ENCODE data around the gene COL4A2.

Gene COL4A2

DNA sequence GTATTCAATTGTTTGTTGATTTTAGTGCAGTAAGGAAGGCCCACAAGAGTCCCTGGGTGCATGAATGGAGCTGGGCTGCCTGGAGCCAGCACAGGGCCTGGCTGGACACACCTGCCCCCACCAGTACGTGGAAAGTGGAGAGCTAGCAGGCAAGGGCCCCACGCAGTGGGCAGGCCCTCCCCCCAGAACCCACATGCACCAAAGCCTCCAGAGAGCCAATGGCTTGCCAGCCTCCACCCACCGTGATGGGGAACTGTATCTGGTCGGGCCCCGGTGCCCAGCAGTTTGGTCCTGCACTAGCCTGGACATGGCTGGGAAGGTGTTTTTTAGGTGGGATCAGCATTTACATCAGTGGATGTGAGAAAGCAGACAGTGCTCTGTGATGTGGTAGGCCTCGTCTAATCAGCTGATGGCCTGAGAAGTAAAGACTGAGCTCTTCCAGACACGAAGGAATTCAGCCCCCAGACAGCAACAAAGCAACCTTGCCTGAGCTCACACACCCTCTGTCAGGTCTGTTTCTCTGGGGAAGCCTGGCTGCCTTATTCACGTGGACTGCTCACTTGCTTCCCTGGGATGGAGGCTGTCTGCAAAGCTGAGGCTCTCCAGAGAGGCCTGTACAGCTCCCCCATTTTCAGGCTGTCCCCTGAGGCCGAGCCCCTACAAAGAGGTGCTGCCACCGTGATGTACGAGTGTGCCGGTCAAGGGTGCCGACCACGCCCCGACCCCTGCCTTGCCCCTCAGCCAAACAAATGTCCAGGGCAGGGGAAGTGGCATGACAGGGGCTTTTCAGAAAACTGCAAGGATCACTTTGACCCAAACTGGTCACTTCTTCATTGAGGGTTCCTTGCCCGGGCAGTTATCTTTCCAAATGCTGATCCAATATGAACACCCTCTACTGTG is 226.9 kb downstream of the COL4A2 start:
- no peak for DNase-seq (ENCODE audit: low read depth in 2 of 2)

DNA sequence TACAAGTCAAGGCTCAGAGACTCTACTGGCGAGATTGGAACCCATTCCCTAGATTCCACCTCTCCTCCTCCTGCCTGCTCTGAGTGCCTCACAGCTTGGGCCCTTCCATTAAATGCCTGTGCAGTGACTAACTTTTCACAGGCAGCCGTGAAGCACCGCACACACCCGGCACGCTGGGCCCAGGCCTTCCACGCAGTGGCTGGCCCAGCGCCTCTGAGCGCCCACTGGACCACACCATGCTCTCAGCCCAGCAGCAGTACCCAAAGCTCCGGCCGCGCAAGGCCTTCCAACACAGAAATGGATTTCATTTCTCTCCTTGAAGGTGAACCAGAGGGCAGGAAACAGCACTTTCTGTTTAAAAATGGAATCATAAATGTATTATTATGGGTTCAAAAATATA is 228.4 kb downstream of the COL4A2 start:
- no peak for DNase-seq (ENCODE audit: low read depth in 2 of 2)

DNA sequence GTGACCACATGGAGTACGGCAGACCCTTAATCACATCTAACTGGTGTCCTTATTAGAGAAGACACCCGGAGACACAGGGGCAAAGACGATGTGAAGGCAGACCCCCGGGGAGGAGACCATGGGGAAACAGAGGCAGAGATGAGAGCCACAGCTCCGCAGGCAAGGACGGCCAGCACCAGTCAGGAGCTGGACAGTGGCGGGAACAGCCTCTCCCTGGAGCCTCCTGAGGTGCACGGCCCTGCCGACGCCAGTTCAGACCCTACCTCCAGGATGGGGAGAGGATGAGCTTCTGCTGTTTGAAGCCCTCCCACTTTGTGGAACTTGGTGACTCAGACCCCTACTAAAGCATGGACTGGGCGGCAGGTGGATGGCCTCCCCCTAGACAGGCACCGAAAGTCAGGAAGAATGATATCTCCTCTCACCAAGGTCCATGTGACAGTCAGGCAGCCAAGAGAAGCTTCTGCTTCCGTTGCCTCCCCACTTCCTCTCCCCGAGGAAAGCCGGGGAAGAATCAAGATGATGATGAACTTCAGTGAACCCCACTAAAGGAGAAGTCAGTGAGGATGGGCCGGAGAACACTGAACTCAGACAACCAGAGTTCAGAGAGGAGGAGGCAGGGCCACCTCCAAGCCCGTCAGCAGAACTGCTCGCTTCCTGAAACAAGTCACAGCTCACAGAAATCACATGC is 229.1 kb downstream of the COL4A2 start:
- no peak for DNase-seq (ENCODE audit: low read depth in 2 of 2)

DNA sequence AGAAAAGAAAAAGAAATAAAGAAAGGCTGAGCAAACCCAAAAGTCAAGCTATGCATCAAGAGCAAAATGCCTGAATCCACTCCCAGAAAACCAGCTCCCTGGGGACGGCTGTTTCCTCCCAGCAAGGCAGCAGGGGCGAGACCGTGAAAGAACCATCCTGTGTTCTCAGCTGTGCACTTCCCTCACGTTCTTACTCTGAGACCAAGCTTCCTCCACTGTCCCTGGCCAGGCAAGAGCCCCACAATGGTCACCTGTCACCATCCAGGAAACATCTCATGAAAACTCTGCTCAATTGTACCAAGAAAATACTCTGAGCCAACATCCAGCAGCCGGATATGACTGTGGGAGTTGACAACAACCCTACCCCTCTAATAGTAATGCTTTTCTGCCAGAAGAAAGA is 231.5 kb downstream of the COL4A2 start:
- DNase-seq (ENCODE audit: low read depth in 2 of 2) = no peak

- DNase-seq (ENCODE audit: low read depth in 2 of 2) = no peak
Measured at GRCh38 chr13:110539894-110540293, 232.8 kb downstream of the COL4A2 start.

GRCh38 chr13:110540871-110541525 is 233.9 kb downstream of the COL4A2 start:
- no peak for DNase-seq (ENCODE audit: low read depth in 2 of 2)

DNA sequence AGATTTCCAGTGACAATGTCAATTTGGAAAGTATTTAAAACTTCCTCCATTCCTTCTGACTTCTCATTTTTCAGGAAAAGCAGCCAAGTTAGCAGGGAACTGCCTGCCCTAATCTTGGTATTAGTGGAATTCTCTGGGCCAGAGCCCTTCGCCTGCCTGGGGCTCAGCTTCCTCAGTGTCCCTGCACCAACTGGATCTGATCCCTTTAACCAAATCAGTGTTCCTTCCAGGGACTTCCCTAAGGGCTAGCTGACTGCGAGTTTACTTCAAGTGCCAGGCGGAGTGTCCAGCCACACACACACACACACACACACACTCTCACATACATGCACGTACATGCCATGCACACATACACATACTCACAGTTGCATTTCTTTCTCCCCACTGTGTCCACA is 234.4 kb downstream of the COL4A2 start:
- no peak for DNase-seq (ENCODE audit: low read depth in 2 of 2)

DNA sequence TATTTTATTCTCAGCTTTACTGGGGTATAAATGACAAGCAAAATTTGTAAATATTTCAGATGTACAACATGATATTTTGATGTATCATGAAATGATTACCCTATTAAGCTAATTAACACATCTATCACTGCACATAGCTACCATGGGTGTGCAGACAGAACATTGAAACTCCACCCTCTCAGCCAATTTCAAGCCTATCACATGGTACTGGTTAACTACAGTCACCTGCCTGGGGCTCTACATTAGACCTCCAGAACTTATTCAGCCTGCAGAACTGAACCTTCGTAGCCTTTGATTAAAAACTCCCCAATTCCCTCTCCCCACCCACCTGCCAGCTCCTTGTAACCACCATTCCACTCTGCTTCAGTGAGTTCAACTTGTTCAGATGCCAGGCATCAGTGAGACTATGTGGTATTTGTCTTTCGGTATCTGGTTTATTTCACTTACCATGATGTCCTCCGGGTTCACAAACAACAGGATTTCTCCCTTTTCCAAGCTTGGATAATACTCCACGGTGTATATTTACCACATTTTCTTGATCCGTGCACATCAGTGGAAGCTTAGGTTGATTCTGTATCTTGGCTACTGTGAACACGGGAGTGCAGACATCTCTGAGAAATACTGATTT is 235.2 kb downstream of the COL4A2 start:
- no peak for DNase-seq (ENCODE audit: low read depth in 2 of 2)

DNA sequence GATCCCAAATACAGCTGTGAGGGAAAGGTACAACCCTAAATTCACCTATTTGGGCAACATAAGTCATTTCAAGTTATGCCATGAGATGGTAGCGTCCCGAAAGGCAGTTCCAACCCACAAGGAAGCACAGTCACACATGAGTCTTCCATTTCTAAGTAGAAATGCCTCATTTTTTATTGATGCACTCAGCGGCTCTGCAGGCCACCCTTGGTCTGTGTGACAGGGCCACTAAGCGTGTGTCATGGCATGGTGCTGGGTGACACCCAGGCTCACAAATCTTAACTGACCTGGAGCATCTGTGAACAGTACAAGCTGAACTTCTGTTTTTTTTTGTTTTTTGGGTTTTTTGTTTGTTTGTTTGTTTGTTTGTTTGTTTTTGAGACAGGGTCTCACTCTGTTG is 239.3 kb downstream of the COL4A2 start:
- no peak for DNase-seq (ENCODE audit: low read depth in 2 of 2)

DNA sequence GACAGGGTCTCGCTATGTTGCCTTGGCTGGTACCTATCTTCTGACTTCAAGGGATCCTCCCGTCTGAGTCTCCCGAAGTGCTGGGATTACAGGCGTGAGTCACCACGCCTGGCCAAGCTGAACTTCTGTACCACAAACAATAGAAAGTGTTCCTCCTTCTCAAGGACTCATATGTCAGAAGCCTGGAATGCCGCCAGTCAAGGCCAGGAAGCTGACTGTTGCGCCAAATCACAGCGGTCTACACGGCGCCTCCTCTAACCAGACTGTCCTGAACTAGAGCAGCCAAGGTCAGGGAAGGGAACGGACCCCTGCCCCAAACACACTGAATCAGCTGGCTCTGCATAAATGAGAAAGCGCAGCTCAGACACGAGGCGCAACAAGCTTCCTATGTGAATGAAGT is 239.8 kb downstream of the COL4A2 start:
- DNase-seq (ENCODE audit: low read depth in 2 of 2) = no peak

DNA sequence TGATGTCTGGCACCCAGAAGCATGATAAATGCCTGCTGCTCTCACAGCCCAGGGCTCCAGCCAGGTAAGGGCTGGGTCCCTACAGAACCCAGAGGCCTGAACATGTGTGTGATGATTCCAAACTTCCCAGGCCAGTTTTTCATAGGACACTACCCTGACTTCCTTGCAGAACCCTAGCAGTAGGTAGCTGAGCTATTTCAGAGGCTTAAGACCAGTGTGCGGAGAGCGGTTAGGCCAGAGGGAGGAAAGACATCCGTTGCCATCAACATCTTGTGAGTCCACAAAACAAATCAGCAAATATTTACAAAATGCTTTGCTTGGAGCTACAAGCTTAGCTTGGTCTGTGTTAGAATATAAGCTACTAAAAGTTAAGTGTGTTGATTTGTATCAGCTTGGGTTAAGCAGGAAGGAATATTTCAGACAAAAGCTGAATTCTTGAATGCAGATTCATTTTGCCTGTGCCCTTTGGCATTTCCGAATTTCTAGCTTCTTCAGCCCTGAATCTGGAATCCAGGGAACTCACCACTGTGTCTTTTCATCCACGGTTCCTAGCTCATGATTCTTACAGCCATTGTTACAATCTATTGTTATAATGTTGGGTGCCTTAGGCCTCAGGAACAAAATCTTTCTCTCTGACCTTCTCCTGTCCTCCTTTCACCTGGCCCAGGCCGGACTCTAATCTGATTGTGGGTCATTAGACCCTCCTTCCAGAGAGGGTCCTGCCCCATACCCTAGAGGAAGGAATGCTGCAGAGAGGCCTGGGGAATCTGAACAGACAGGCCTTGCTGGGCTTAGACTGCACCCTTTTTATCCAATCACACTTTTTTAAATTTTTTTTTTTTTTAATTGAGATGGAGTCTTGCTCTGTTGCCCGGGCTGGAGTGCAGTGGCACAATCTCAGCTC is 242.1 kb downstream of the COL4A2 start:
- no peak for DNase-seq (ENCODE audit: low read depth in 2 of 2)

DNA sequence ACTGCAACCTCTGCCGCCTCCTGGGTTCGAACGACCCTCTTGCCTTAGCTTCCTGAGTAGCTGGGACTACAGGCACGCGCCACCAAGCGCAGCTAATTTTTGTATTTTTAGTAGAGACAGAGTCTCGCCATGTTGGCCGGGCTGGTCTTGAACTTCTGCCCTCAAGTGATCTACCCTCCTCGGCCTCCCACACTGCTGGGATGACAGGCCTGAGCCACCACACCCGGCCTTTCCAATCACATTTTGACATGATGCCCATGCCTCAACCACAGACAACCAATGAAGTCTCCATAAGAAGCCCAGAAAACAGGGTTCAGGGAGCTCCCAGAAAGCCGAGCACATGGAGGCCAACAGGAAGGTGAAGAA is 242.7 kb downstream of the COL4A2 start:
- no peak for DNase-seq (ENCODE audit: low read depth in 2 of 2)

- no peak for DNase-seq (ENCODE audit: low read depth in 2 of 2)
Measured at GRCh38 chr13:110551284-110551683, 244.2 kb downstream of the COL4A2 start.

DNA sequence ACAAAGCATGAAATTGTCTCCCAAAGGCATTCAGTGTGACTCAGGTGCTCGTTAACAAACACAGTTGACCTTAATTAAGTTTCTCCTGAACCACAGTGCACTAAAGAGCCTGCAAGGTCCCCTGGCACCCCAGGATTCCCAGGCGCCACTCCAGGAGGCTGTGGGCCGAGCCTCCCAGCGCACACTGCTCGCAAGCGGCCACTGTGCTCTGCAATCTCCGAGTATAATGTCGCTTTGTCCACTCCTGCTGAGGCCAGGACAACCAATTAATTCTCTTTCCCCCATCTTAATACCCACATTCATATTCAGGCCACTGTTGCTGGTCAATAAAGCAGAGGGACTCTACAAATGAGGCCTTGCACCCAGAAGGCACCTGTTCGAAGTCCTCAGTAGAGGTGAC is 245.7 kb downstream of the COL4A2 start:
- no peak for DNase-seq (ENCODE audit: low read depth in 2 of 2)

DNA sequence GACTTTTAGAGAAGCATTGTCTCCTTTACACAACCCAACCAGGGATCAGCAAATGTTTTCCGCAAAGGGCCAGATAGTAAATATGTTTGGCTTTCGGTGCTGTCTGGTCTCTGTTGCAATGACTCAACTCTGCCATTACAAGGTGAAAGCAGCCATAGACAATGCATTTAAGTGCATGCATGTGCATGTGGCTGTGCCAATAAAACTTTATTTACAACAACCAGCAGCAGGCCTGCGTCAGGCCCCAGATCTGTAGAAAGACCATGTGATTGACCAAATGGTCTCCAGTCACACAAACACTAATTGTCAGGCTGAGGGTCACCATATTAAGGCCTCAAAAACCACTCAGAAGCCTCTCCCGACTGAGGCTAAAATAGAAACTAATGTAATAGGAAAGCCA is 246.3 kb downstream of the COL4A2 start:
- DNase-seq (ENCODE audit: low read depth in 2 of 2) = no peak

GRCh38 chr13:110554227-110554836 is 247.2 kb downstream of the COL4A2 start:
- no peak for DNase-seq (ENCODE audit: low read depth in 2 of 2)

GRCh38 chr13:110554946-110555345 is 247.9 kb downstream of the COL4A2 start:
- DNase-seq (ENCODE audit: low read depth in 2 of 2) = no peak

GRCh38 chr13:110555601-110556223 is 248.6 kb downstream of the COL4A2 start:
- DNase-seq (ENCODE audit: low read depth in 2 of 2) = no peak

DNA sequence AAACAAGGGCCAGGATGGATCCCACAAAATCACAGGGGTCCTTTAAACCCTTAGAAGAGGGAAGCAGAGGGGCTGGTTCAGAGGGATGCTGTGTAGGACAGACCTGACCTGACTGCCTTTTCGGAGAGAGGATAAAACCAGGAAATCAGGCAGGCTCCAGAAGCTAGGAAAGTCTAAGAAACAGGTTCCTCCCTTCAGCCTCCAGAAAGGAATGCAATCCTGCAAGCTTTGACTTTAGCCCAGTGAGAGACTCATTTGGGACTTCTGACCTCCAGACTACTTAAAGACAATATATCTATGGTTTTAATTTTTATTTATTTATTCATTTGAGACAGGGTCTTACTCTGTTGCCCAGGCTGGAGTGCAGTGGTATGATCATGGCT is 249.1 kb downstream of the COL4A2 start:
- no peak for DNase-seq (ENCODE audit: low read depth in 2 of 2)

- no peak for DNase-seq (ENCODE audit: low read depth in 2 of 2)
Measured at GRCh38 chr13:110557082-110557481, 250.0 kb downstream of the COL4A2 start.
